HCT116 (cell line): ENCODE data around the gene CACNA1C. TPM values are rescaled to one million over a fixed set of nuclear protein-coding genes. Genes with fewer than 3 reads are reported as not detected.

Experiments used
- ATAC-seq: fragments of 200-7000 bp; cut with Tn5 transposase; 2 replicates; pipeline ENCODE4 v1.9.1; 2020; ENCODE audit warnings: mild to moderate bottlenecking, moderate library complexity
- BruUV-seq: library from RNA; stranded (reverse); fragments of 400-500 nt; replicated peaks from 2 replicates; lab custom pipeline; 2021; lab: Mats Ljungman, UMichigan
- CTCF ChIA-PET: fragments of 300-600 bp; sonication (Branson Sonifier 250); formaldehyde crosslinking; loops from one replicate; lab custom pipeline; 2021; ENCODE audit warnings: antibody characterized with exemption; lab: Charles Lee
- POLR2A ChIA-PET: fragments of 300-600, 350-600 bp; sonication (Branson Sonifier 250); formaldehyde crosslinking; loops from one replicate; lab custom pipeline; 2021; ENCODE audit warnings: antibody characterized with exemption; lab: Charles Lee
- RAD21 ChIA-PET, 2 experiments: fragments of 300-600 bp; sonication (Branson Sonifier 250); formaldehyde crosslinking; loops; one replicate each; lab custom pipeline; 2023; ENCODE audit warnings: low total read pairs in 2 of 2; ENCODE audit not compliant: uncharacterized antibody in 2 of 2, unreplicated experiment in 2 of 2, low non-redundant PET in 1 of 2; lab: Charles Lee
- DNase-seq: peaks from one replicate; pipeline ENCODE4 v3.0.0-alpha.2; 2010; ENCODE audit warnings: low read depth, low spot score
- H2AFZ ChIP-seq: fragments of 200-600 bp; shearing (Covaris generic), sonication (generic); 2 replicates; pipeline ENCODE4 v1.6.1; 2017; ENCODE audit warnings: low read depth, mixed run types, mixed read lengths, antibody characterized with exemption, low read length; ENCODE audit not compliant: poor library complexity, severe bottlenecking
- H3K27ac ChIP-seq: 2 replicates; pipeline ENCODE4 v1.5.1; 2012; ENCODE audit warnings: low read depth, low read length
- H3K27me3 ChIP-seq: fragments of 200-600 bp; sonication (generic); 2 replicates; pipeline ENCODE4 v1.6.1; 2016; ENCODE audit warnings: mixed run types, low read length, mixed read lengths; ENCODE audit not compliant: insufficient read depth
- H3K36me3 ChIP-seq, 2 experiments: fragments of 200-500 bp in 1 of 2; fragments of 200-600 bp in 1 of 2; sonication (Bioruptor generic) in 1 of 2; sonication (generic) in 1 of 2; 2 replicates each; pipeline versions ENCODE4 v1.5.1 to v1.6.1; 2014 to 2016; ENCODE audit warnings: low read length in 2 of 2, inconsistent platforms in 1 of 2, mixed read lengths in 1 of 2, mixed run types in 1 of 2; ENCODE audit not compliant: insufficient read depth in 2 of 2, control insufficient read depth in 1 of 2
- H3K4me1 ChIP-seq, 2 experiments: fragments of 200-600 bp in 1 of 2; sonication (generic) in 1 of 2; 2 replicates each; pipeline versions ENCODE4 v1.5.1 to v1.6.1; 2012 to 2017; ENCODE audit warnings: low read length in 2 of 2, inconsistent platforms in 1 of 2, mild to moderate bottlenecking in 1 of 2, mixed read lengths in 1 of 2, mixed run types in 1 of 2, moderate library complexity in 1 of 2; ENCODE audit not compliant: insufficient read depth in 2 of 2, control insufficient read depth in 1 of 2
- H3K4me2 ChIP-seq: fragments of 200-600 bp; sonication (generic); 2 replicates; pipeline ENCODE4 v1.6.1; 2017; ENCODE audit warnings: mixed run types, low read length, mixed read lengths
- H3K4me3 ChIP-seq, 2 experiments: fragments of 200-600 bp in 1 of 2; sonication (generic) in 1 of 2; replicated peaks in 1 of 2; 2 replicates each; pipeline ENCODE4 v1.5.1; 2011 to 2016; ENCODE audit warnings: low read length in 2 of 2, control low read depth in 1 of 2, low read depth in 1 of 2, mild to moderate bottlenecking in 1 of 2, mixed read lengths in 1 of 2, mixed run types in 1 of 2
- H3K79me2 ChIP-seq: fragments of 200-600 bp; sonication (generic); 2 replicates; pipeline ENCODE4 v1.6.1; 2017; ENCODE audit warnings: mild to moderate bottlenecking, mixed run types, low read length, moderate library complexity, mixed read lengths; ENCODE audit not compliant: insufficient read depth
- H3K9ac ChIP-seq: fragments of 200-600 bp; sonication (generic); 2 replicates; pipeline ENCODE4 v1.6.1; 2016; ENCODE audit warnings: low read length, mixed read lengths
- H3K9me2 ChIP-seq: fragments of 200-600 bp; sonication (generic), shearing (Covaris generic); 2 replicates; pipeline ENCODE4 v1.6.1; 2017; ENCODE audit warnings: mixed run types, mild to moderate bottlenecking, moderate library complexity; ENCODE audit not compliant: insufficient read depth
- H3K9me3 ChIP-seq, 2 experiments: fragments of 200-500 bp in 1 of 2; fragments of 200-600 bp in 1 of 2; sonication (Bioruptor generic) in 1 of 2; sonication (generic) in 1 of 2; 2 replicates each; pipeline ENCODE4 v1.6.1; 2014 to 2017; ENCODE audit warnings: low read length in 2 of 2, mixed read lengths in 2 of 2, inconsistent platforms in 1 of 2, low read depth in 1 of 2, mild to moderate bottlenecking in 1 of 2, mixed run types in 1 of 2, moderate library complexity in 1 of 2; ENCODE audit not compliant: control insufficient read depth in 1 of 2, insufficient read depth in 1 of 2
- H4K20me1 ChIP-seq: fragments of 200-600 bp; sonication (generic), shearing (Covaris generic); 2 replicates; pipeline ENCODE4 v1.6.1; 2017; ENCODE audit warnings: mixed run types, mild to moderate bottlenecking, moderate library complexity; ENCODE audit not compliant: insufficient read depth
- CBX3 ChIP-seq: IDR thresholded peaks from 2 replicates; pipeline ENCODE4 v1.6.1; 2012; ENCODE audit warnings: low read depth
- ELF1 ChIP-seq: IDR thresholded peaks from 2 replicates; pipeline ENCODE4 v1.6.1; 2012; ENCODE audit warnings: low read depth, borderline replicate concordance
- EZH2 ChIP-seq: fragments of 200-600 bp; sonication (generic); IDR thresholded peaks from 2 replicates; pipeline ENCODE4 v1.6.1; 2017; ENCODE audit warnings: antibody characterized with exemption, mixed run types
- EZH2phosphoT487 ChIP-seq: fragments of 200-600 bp; IDR thresholded peaks from 2 replicates; pipeline ENCODE4 v1.6.1; 2018; ENCODE audit warnings: antibody characterized with exemption, borderline replicate concordance
- FOSL1 ChIP-seq: IDR thresholded peaks from 2 replicates; pipeline ENCODE4 v1.6.1; 2012; ENCODE audit warnings: low read depth
- JUND ChIP-seq: IDR thresholded peaks from 2 replicates; pipeline ENCODE4 v1.6.1; 2012
- RAD21 ChIP-seq: IDR thresholded peaks from 2 replicates; pipeline ENCODE4 v1.6.1; 2012; ENCODE audit warnings: low read depth, mild to moderate bottlenecking
- SIN3A ChIP-seq: IDR thresholded peaks from 2 replicates; pipeline ENCODE4 v1.6.1; 2012; ENCODE audit warnings: low read depth
- SP1 ChIP-seq: IDR thresholded peaks from 2 replicates; pipeline ENCODE4 v1.6.1; 2012; ENCODE audit warnings: low read depth
- SRF ChIP-seq: IDR thresholded peaks from 2 replicates; pipeline ENCODE4 v1.6.1; 2012; ENCODE audit warnings: low read depth
- YY1 ChIP-seq: IDR thresholded peaks from 2 replicates; pipeline ENCODE4 v1.6.1; 2011; ENCODE audit warnings: low read length, low read depth, moderate library complexity, mild to moderate bottlenecking; ENCODE audit not compliant: insufficient replicate concordance; ENCODE audit errors: extremely low read depth
- ZFX ChIP-seq: fragments of 450-650 bp; IDR thresholded peaks from 2 replicates; pipeline ENCODE4 v1.6.1; 2017
- intact Hi-C: fragments of 100-400 bp; cut with micrococcal nuclease; formaldehyde crosslinking; loops from 2 replicates; pipeline ENCODE4 v1.10.0; 2022
- total RNA-seq: library from RNA; stranded (reverse); gene quantifications from one replicate; pipeline ENCODE4 v1.2.1, GENCODE V29; 2021; ENCODE audit not compliant: unreplicated experiment
- TF ChIP-seq, protein P1 (sequence below), 3 experiments: fragments of 200-600 bp in 1 of 3; sonication (generic) in 1 of 3; IDR thresholded peaks in 2 of 3; conservative IDR thresholded peaks in 1 of 3; 2 replicates each; pipeline ENCODE4 v1.5.1; 2012 to 2017; ENCODE audit warnings: low read depth in 2 of 3, low read length in 2 of 3, antibody characterized with exemption in 1 of 3, borderline replicate concordance in 1 of 3, control low read depth in 1 of 3, mild to moderate bottlenecking in 1 of 3, mixed read lengths in 1 of 3, mixed run types in 1 of 3, moderate library complexity in 1 of 3; ENCODE audit not compliant: insufficient read depth in 1 of 3
- TF ChIP-seq, protein P2 (sequence below): IDR thresholded peaks from 2 replicates; pipeline ENCODE4 v1.6.1; 2011; ENCODE audit warnings: mild to moderate bottlenecking, low read length, moderate library complexity; ENCODE audit not compliant: insufficient replicate concordance; ENCODE audit errors: extremely low read depth
- TF ChIP-seq, protein P3 (sequence below): IDR thresholded peaks from 2 replicates; pipeline ENCODE4 v1.6.1; 2012

CACNA1C gene
- total RNA-seq, 1 experiment from 2014 or later, result 0.05 TPM

DNA sequence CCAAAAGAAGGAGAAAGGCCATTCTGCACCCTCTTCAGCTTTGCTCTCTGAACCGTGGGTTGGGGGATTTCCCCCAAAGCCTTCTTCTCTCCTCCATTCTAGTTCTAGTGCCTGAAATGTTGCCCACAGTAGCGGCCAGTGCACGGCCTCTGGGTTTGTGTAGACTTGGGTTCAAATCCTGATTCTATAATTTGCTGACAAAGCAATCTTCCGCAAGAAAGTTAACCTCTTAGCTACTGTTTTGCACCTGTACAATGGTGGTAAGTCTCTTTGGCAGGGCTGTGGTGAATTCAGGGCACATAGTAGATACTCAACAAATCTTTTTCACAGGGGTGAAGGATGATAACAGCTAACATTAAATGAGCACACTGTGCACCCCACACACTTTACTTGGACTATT lies 5.8 kb upstream of the CACNA1C start:
- Histone ChIP-seq H3K27ac (no peak overlapping the region), H3K4me3 (no peak overlapping the region), H3K4me1 (no peaks in the 10 kb centered on the region), H4K20me1 (no peaks in the 10 kb centered on the region), H3K36me3 (no peaks in the 10 kb centered on the region), H2AFZ (no peak overlapping the region), H3K9me2 (no peaks in the 10 kb centered on the region), H3K9ac (no peak overlapping the region), H3K79me2 (no peaks in the 10 kb centered on the region), H3K9me3 (no peaks in the 10 kb centered on the region), H3K4me2 (no peak overlapping the region), H3K27me3 (peaks cover 18% of the 10 kb centered on the region)
- no peak for DNase-seq
- RAD21 ChIA-PET, result no interaction called here
- POLR2A ChIA-PET, result no interaction called here
- BruUV-seq, result no TSS peak
- intact Hi-C loops, result no loop called here
- ATAC-seq, result no peak
- CTCF ChIA-PET, result no interaction called here
- no peak for TF ChIP-seq JUND
- TF ChIP-seq SIN3A, result no peak
- TF ChIP-seq SP1, result no peak
- TF ChIP-seq SRF, result no peak
- TF ChIP-seq RAD21, result no peak
- TF ChIP-seq ZFX, result no peak
- TF ChIP-seq ELF1, result no peak
- TF ChIP-seq, protein P1, sequence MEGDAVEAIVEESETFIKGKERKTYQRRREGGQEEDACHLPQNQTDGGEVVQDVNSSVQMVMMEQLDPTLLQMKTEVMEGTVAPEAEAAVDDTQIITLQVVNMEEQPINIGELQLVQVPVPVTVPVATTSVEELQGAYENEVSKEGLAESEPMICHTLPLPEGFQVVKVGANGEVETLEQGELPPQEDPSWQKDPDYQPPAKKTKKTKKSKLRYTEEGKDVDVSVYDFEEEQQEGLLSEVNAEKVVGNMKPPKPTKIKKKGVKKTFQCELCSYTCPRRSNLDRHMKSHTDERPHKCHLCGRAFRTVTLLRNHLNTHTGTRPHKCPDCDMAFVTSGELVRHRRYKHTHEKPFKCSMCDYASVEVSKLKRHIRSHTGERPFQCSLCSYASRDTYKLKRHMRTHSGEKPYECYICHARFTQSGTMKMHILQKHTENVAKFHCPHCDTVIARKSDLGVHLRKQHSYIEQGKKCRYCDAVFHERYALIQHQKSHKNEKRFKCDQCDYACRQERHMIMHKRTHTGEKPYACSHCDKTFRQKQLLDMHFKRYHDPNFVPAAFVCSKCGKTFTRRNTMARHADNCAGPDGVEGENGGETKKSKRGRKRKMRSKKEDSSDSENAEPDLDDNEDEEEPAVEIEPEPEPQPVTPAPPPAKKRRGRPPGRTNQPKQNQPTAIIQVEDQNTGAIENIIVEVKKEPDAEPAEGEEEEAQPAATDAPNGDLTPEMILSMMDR (IDR thresholded peaks at IDR 0.05 in 2 of 3, conservative IDR thresholded peaks at IDR 0.05 in 1 of 3; ENCODE audit: borderline replicate concordance in 1 of 3, insufficient read depth in 1 of 3, low read depth in 2 of 3, low read length in 2 of 3), result no peak

DNA sequence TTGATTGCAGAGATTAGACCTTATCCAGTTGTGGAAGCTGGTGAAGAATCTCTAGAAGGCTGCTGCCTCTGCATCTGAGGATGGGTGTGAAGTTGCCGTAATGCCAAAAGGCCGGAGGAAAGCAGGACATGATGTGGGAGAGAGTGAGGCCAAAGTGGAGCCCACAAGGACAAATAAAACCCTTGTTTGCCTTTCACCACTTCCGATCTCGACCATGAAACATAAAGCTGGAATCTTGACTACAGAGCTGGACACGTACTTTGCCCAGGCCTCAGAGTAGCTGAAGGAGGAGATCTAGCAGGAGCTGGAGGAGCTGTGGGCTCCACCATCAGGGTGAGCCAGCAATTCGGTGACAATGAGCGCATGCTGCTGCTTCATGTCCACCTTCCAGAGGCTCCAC lies 5.0 kb upstream of the CACNA1C start:
- ChIA-PET RAD21 (no interaction called here), CTCF (no interaction called here), POLR2A (no interaction called here)
- Histone ChIP-seq H3K9me2 (no peaks in the 10 kb centered on the region), H3K36me3 (no peaks in the 10 kb centered on the region), H3K4me1 (no peaks in the 10 kb centered on the region), H3K9me3 (no peaks in the 10 kb centered on the region), H3K4me2 (no peak overlapping the region), H3K27ac (no peak overlapping the region), H3K4me3 (no peak overlapping the region), H2AFZ (no peak overlapping the region), H3K9ac (no peak overlapping the region), H3K79me2 (no peaks in the 10 kb centered on the region), H4K20me1 (no peaks in the 10 kb centered on the region), H3K27me3 (peaks cover 14% of the 10 kb centered on the region)
- intact Hi-C loops, result no loop called here
- no peak for ATAC-seq
- no TSS peak for BruUV-seq
- DNase-seq, result no peak
- no peak for TF ChIP-seq JUND
- TF ChIP-seq EZH2phosphoT487, result no peak
- TF ChIP-seq, protein P2, sequence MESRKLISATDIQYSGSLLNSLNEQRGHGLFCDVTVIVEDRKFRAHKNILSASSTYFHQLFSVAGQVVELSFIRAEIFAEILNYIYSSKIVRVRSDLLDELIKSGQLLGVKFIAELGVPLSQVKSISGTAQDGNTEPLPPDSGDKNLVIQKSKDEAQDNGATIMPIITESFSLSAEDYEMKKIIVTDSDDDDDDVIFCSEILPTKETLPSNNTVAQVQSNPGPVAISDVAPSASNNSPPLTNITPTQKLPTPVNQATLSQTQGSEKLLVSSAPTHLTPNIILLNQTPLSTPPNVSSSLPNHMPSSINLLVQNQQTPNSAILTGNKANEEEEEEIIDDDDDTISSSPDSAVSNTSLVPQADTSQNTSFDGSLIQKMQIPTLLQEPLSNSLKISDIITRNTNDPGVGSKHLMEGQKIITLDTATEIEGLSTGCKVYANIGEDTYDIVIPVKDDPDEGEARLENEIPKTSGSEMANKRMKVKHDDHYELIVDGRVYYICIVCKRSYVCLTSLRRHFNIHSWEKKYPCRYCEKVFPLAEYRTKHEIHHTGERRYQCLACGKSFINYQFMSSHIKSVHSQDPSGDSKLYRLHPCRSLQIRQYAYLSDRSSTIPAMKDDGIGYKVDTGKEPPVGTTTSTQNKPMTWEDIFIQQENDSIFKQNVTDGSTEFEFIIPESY, result no peak
- TF ChIP-seq, protein P3, sequence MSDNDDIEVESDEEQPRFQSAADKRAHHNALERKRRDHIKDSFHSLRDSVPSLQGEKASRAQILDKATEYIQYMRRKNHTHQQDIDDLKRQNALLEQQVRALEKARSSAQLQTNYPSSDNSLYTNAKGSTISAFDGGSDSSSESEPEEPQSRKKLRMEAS, result no peak
- no peak for TF ChIP-seq FOSL1
- TF ChIP-seq, protein P1 (IDR thresholded peaks at IDR 0.05 in 2 of 3, conservative IDR thresholded peaks at IDR 0.05 in 1 of 3; ENCODE audit: borderline replicate concordance in 1 of 3, insufficient read depth in 1 of 3, low read depth in 2 of 3, low read length in 2 of 3), result no peak
- TF ChIP-seq CBX3, result no peak
- TF ChIP-seq YY1, result no peak
- TF ChIP-seq RAD21, result no peak
- TF ChIP-seq EZH2, result no peak
